Small intestine (tissue), 7 donors: ENCODE results near the gene CYP2U1. TPM values are rescaled to one million over a fixed set of nuclear protein-coding genes. Genes with fewer than 3 reads are reported as not detected.
A peak's percentile ranks its signal among the peaks of the same experiment; 100 is the strongest.

Source experiments
- DNase-seq, 2 donors: peaks; one replicate each; pipeline versions ENCODE4 v3.0.0 to v3.0.0-alpha.2; 2013
- FAIRE-seq: peaks from 2 replicates; lab custom pipeline; 2012; peaks lifted over from hg19 to GRCh38; lab: Jason Lieb, UNC
- H3K27ac ChIP-seq, 3 donors: one replicate each; pipeline ENCODE4 v1.5.1; 2013; ENCODE audit warnings: low read length in 2 of 3, mild to moderate bottlenecking in 2 of 3, control low read depth in 1 of 3, inconsistent platforms in 1 of 3, low read depth in 1 of 3, moderate library complexity in 1 of 3
- H3K27me3 ChIP-seq, 3 donors: one replicate each; pipeline ENCODE4 v1.6.1; 2013; ENCODE audit warnings: low read length in 3 of 3, inconsistent platforms in 1 of 3; ENCODE audit not compliant: control insufficient read depth in 3 of 3, insufficient read depth in 3 of 3
- H3K36me3 ChIP-seq, 3 donors: one replicate each; pipeline ENCODE4 v1.6.1; 2013; ENCODE audit warnings: low read length in 3 of 3, inconsistent platforms in 1 of 3, low read depth in 1 of 3, mild to moderate bottlenecking in 1 of 3, moderate library complexity in 1 of 3; ENCODE audit not compliant: control insufficient read depth in 3 of 3, insufficient read depth in 2 of 3
- H3K4me1 ChIP-seq, 3 donors: one replicate each; pipeline ENCODE4 v1.6.1; 2013; ENCODE audit warnings: low read length in 2 of 3, inconsistent platforms in 1 of 3, low read depth in 1 of 3, mild to moderate bottlenecking in 1 of 3, moderate library complexity in 1 of 3; ENCODE audit not compliant: control insufficient read depth in 3 of 3, insufficient read depth in 2 of 3
- H3K4me3 ChIP-seq, 3 donors: one replicate each; pipeline ENCODE4 v1.5.1; 2013; ENCODE audit warnings: low read length in 3 of 3, control low read depth in 1 of 3, inconsistent platforms in 1 of 3, low read depth in 1 of 3, mild to moderate bottlenecking in 1 of 3, moderate library complexity in 1 of 3
- H3K9me3 ChIP-seq, 2 donors: one replicate each; pipeline ENCODE4 v1.6.1; 2013; ENCODE audit warnings: low read depth in 1 of 2, low read length in 1 of 2; ENCODE audit not compliant: control insufficient read depth in 2 of 2, insufficient read depth in 1 of 2
- WGBS, 3 donors: extraction: QIAGEN DNeasy Blood & Tissue Kit; methylation state at CpG; one replicate each; pipeline ENCODE4 v1.1.7; 2013; 5-methylcytosine and 5-hydroxymethylcytosine counted together
- polyA plus RNA-seq, 4 donors: library from polyadenylated mRNA; stranded (reverse) in 3 of 4; unstranded in 1 of 4; fragments of 200-250 nt in 3 of 4; fragments of 120-200 nt in 1 of 4; gene quantifications; one replicate each; pipeline versions ENCODE4 v1.2.1 to v1.2.3, GENCODE V29; 2013
- donor health status: healthy with polysubstance abuse.
- donor health status: control.
- donor health status: control.
- donor health status: Bipolar disorder and iron deficiency.
- donor health status: healthy.

CYP2U1 gene
- polyA plus RNA-seq, 4 donors = 0.45 to 16.1 (median 1.8) TPM

DNA sequence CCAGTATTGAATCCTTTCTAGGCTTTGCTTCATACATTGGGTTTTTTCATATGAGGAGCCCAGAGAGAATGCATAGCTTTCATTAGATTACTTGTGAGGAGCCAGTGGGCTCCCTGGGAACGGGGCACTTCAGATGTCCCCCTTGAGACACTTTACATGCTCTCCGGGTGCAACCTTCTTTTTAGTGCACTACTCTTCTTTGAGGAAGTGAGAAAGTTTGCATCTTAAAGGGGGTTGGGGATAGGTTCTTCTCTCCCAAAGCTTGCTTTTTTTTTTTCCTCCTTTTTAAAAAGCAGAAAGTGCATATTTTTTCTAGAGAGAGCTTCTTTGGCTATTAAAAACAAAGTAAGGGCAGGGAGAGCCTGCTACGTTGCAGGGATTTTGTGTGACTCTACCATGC is 62.6 kb downstream of the CYP2U1 start:
- FAIRE-seq = no peak
- Histone ChIP-seq H3K27ac (no peak overlapping the region), H3K4me1 (peaks cover 9 to 13% (median 12%) of the 10 kb centered on the region in 3 donors), H3K4me3 (no peak overlapping the region), H3K9me3 (no peaks in the 10 kb centered on the region), H3K27me3 (no peaks in the 10 kb centered on the region), H3K36me3 (peaks cover 0 to 19% (median 0%) of the 10 kb centered on the region in 3 donors)
- 61 to 68% (median 63%) methylated on average over 3 of the region's 3 CpGs for WGBS, 3 donors
- DNase-seq = no peak

DNA sequence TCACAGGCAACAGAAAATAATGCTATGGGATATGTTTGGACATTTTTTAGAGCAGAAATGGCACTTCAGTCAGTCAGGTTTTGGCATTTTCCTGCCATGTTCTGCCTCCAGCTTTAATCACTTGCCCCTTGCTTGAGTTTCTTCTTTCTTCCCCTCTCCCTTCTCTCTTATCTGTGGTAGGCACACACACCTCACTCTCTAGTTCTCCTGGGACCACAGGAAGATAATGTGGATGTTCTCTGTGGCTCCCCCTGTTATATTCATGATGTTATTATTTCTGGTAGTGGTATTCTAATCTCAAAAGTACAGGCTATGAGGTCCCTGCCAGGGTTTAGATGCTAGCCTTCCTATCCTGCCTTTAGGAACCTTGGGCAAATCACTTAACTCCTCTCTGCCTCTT is 63.5 kb downstream of the CYP2U1 start:
- H3K36me3 ChIP-seq = peaks cover 0 to 19% (median 0%) of the 10 kb centered on the region in 3 donors
- FAIRE-seq (no peak), DNase-seq (no peak)
- no peak overlapping the region for H3K4me3 ChIP-seq
- H3K4me1 ChIP-seq = peaks cover 9 to 12% (median 10%) of the 10 kb centered on the region in 3 donors
- H3K27ac ChIP-seq = no peak overlapping the region
- H3K9me3 ChIP-seq = no peaks in the 10 kb centered on the region
- no peaks in the 10 kb centered on the region for H3K27me3 ChIP-seq

DNA sequence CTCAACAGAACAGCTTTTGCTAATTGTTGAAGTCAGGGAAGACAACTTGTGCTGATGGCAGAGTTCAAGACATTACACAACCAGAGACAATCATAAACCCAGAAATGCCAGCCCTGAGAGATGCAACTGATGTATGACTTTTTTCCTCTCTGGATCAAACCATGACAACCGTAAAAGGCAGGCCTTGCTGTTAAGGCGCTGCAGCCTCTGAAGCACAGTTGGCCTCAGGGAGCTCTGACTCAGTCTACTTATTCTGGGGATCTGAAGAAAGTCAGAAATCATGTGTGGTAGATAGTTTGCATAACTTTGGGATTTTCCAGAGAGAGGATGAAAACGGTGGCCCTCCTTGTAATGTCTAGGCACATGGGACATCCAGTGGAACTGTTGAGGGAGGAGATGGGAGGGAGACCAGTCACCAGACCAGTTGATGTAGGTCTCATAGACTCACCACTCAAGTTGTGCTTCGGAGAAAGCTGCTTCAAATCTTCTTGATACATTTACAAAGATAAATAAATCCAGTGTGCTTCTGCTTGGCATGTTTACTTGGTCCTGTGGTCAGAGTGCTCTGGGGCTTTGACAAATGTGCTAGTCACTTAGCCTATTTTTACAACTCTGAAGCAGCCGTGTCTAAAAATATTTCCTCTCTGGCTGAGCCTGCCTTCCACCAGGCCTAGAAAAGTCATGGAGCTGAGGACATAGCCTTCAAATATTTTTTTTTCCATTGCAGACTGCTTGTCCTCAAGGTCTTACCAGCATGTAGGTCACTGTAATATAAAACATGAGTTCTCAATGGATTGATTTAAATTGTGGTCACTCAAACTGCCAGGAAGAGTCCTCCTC is 65.8 kb downstream of the CYP2U1 start:
- Histone ChIP-seq H3K27ac (peak overlapping the region in 1 of 3 donors; percentile 15), H3K36me3 (peaks cover 0 to 26% (median 0%) of the 10 kb centered on the region in 3 donors), H3K27me3 (no peaks in the 10 kb centered on the region), H3K4me1 (peaks cover 3 to 10% (median 9%) of the 10 kb centered on the region in 3 donors), H3K9me3 (peaks cover 0 to 4% of the 10 kb centered on the region in 2 donors), H3K4me3 (no peak overlapping the region)
- 73 to 94% (median 83%) methylated on average over 5 of the region's 5 CpGs for WGBS, 3 donors
- no peak for FAIRE-seq
- DNase-seq = no peak

DNA sequence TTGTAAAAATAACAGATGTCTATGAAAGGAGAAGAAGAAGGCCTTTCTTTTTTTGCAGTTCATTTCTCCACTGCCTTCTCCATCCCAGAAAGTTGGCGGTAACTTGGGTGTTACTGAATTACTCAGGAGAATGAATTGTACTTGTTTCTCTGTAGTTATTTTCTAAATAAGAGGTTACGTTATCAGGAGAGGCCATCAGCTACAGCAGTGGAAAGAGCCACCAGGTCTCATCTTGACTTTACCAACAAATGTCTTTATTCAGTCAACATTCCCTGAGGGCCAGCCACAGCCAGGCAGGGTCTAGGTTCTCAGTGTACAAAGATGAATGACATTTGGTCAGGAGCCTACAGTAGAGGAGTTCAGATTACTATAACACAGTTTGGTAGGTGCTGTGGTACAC is 66.4 kb downstream of the CYP2U1 start:
- 93 to 98% (median 93%) methylated on average over 2 of the region's 2 CpGs for WGBS, 3 donors
- FAIRE-seq (no peak), DNase-seq (no peak)
- Histone ChIP-seq H3K36me3 (peaks cover 0 to 29% (median 0%) of the 10 kb centered on the region in 3 donors), H3K27ac (no peak overlapping the region), H3K4me1 (peaks cover 0 to 10% (median 7%) of the 10 kb centered on the region in 3 donors), H3K9me3 (peaks cover 0 to 5% of the 10 kb centered on the region in 2 donors), H3K4me3 (no peak overlapping the region), H3K27me3 (no peaks in the 10 kb centered on the region)

DNA sequence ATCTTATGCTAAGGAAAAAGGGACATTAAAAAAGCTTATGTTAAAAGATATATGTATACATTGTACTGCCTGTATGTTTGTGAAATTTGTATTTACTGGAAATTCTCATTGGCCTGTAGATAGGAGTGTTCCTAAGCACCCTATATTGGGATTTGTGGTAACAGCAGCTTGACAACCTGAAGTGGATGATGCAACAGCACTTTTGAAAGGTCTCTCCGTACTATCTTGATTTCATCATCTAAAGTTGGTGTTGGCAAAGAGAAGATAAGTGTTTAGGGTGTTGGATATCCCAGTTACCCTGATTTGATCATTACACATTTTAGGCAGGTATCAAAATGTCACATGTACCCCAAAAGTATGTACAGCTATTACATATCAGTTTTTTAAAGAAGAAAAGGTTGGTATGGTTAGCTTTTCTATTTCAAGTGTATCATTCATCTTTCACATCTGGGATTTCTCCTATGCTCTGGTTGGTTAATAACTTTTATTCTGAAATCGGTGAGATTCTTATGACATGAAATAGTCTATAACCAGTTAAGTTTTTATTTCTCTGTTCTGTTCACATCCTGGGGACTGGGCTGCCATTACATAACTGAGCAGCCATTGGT is 68.7 kb downstream of the CYP2U1 start:
- no peak for DNase-seq
- 88 to 97% (median 90%) methylated on average over 2 of the region's 2 CpGs for WGBS, 3 donors
- peaks cover 0 to 31% (median 0%) of the 10 kb centered on the region in 3 donors for H3K36me3 ChIP-seq
- no peak overlapping the region for H3K4me3 ChIP-seq
- H3K27ac ChIP-seq = no peak overlapping the region
- peaks cover 0 to 5% of the 10 kb centered on the region in 2 donors for H3K9me3 ChIP-seq
- peaks cover 0 to 1% (median 0%) of the 10 kb centered on the region in 3 donors for H3K4me1 ChIP-seq
- FAIRE-seq = no peak
- H3K27me3 ChIP-seq = no peaks in the 10 kb centered on the region

DNA sequence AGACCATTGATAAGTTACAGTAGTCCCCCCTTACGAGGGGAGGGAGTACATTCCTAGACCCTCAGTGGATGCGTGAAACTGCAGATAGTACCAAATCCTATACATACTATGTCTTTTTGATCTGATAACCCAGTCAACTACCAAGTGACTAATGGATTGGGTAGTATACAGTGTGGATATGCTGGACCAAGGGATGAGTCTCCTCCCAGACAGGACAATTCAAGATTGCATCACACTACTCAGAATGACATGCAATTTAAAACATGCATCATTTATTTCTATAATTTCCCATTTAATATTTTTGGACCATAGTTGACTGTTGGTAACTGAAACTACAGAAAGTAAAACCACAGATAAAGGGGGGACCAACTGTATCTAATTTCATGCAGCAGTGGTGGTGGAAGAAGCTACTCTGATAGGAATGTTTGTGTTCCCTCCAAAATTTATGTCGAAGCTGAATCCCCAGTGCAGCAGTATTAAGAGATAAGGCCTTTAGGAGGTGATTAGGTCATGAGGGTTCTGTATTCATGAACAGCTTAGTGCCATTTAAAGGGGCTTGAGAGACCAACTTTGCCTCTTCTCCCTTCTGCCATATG is 70.3 kb downstream of the CYP2U1 start:
- Histone ChIP-seq H3K36me3 (peaks cover 0 to 24% (median 0%) of the 10 kb centered on the region in 3 donors), H3K27me3 (no peaks in the 10 kb centered on the region), H3K4me3 (no peak overlapping the region), H3K9me3 (peaks cover 0 to 5% of the 10 kb centered on the region in 2 donors), H3K4me1 (no peaks in the 10 kb centered on the region), H3K27ac (no peak overlapping the region)
- 92 to 97% (median 92%) methylated on average over 3 of the region's 3 CpGs for WGBS, 3 donors
- no peak for DNase-seq
- FAIRE-seq = no peak

Other genes with a start within 250 kb of the CYP2U1 start
- 10 to 100 TPM; 15.4 to 45.0 (median 21.8) TPM for gene PAPSS1, start 211.3 kb upstream of the CYP2U1 start, polyA plus RNA-seq
- 10 to 100 TPM in 2 of 4 donors, 1 to 10 TPM in 2; 8.1 to 24.9 (median 16.6) TPM for gene SGMS2, start 106.6 kb upstream of the CYP2U1 start, polyA plus RNA-seq
- 100 to 1,000 TPM in 3 of 4 donors, 10 to 100 TPM in 1; 81.9 to 389 (median 139) TPM for gene HADH, start 58.3 kb downstream of the CYP2U1 start, polyA plus RNA-seq
- gene LEF1, start 237.4 kb downstream of the CYP2U1 start, polyA plus RNA-seq = 1 to 10 TPM in 3 of 4 donors, under 1 TPM in 1; 0.89 to 5.2 (median 3.7) TPM